Cardiac septum (tissue), 1 donor: Measurements from ENCODE around the gene DISP3. TPM values are rescaled to one million over a fixed set of nuclear protein-coding genes. Genes with fewer than 3 reads are reported as not detected.

ENCODE experiments used
- total RNA-seq: library from RNA; stranded (reverse); fragmentation: NEBNext Ultra II Directional; extraction: Animal tissue kit (Norgen Biotek cat#: 25700); gene quantifications from one replicate; pipeline ENCODE4 v1.2.1, GENCODE V29; 2021
- donor health status: DM: no; HTN: no; CAD: no.

The DISP3 gene
- total RNA-seq, 1 donor from 2014 or later, result 0.05 TPM

Other genes starting within 250 kb of the DISP3 start
- gene MTOR, start 216.6 kb upstream of the DISP3 start, total RNA-seq, result 36.1 TPM
- 13.2 TPM for gene UBIAD1, start 206.0 kb upstream of the DISP3 start, total RNA-seq
- gene FBXO2, start 175.3 kb downstream of the DISP3 start, total RNA-seq, result 2.9 TPM
- 19.8 TPM for gene FBXO44, start 175.7 kb downstream of the DISP3 start, total RNA-seq
- 7.1 TPM for gene FBXO6, start 185.0 kb downstream of the DISP3 start, total RNA-seq
- 25.0 TPM for gene MAD2L2, start 202.0 kb downstream of the DISP3 start, total RNA-seq
- 0.05 TPM for gene DRAXIN, start 212.6 kb downstream of the DISP3 start, total RNA-seq